ENCODE measurements around the gene RPEL1.
"Not testable (repeated sequence)": the region's sequence is repeated elsewhere in the genome, so short reads cannot be mapped to it uniquely, and the experiment has no call there.

Gene RPEL1

DNA sequence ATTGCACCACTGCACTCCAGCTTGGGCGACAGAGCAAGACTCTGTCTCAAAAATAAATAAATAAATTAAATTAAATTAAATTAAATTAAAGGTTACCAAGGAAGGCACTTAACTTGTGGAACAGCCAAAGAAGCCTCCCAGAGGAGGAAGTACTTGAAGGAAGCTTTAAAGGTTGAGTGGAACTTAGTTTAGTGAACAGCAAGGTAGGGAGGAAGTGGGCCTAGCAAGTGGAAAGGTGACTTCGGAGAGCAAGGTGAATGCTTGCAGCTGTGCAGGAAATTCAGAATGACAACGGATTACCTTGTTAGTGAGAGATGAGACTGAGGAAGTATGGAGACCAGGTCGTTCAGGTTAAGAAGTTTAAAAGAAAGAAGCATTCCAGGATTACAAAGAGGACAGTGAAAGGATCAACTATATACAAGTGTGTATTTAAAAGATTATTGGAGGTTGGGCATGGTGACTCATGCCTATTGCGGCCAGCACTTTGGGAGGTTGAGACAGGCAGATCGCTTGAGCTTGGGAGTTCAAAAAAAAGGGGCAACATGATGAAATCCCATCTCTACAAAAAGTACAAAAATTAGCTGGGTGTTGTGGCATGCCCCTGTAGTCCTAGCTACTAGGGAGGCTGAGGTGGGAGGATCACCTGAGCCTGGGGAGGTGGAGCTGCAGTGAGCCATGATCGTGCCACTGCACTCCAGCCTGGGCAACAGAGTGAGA is 12.8 kb upstream of the RPEL1 start:
- no peak for DNase-seq (ENCODE audit: low spot score)

DNA sequence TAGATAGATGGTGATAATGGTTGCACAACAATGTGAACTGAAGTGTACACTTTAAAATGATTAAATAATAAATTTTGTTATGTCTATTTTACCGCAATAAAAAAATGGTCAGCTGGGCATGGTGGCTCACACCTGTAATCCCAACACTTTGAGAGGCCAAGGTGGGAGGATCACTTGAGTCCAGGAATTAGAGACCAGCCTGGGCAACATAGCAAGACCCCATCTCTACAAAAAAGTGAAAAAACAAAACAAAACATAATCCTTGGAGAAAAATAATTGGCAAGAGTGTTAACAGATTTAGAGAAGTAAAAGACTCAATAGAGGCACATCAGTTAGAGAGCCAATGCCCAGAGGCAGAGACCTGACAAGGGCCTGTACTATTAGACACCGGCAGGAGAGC is 9.9 kb upstream of the RPEL1 start:
- DNase-seq (ENCODE audit: low spot score): no peak

DNA sequence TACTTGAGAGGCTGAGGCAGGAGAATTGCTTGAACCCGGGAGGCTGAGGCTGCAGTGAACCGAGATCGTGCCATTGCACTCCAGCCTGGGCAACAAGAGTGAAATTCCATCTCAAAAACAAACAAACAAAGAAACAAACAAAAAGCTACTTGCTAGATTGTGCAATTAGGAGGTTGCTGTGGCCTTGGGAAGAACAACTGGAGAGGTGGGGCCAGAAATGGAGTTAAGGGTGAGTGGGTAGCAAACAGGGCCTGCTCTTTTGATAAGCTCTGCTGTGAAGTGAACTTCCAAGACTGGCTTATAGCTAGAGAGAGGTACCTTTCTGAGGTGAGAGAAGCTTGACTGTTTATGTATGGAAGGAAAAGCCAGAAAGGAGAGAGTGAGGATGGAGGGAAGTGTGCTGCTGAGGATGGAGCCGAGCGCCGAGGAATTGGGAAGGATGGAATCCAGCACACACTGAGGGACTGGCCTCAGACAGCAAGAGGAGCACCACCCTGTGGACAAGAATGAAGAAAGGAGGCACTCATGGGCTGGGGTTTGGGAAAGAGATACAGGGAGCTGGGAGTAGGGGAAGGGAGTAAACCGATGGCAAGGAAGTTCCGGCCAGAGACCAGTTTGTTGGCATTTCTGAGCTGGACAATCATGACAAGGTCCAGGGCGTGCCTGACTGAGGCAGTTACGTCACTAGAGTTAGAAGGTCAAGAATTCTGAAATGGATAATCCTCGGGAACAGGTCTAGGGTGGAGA is 7.0 kb upstream of the RPEL1 start:
- DNase-seq (ENCODE audit: low spot score): no peak

DNA sequence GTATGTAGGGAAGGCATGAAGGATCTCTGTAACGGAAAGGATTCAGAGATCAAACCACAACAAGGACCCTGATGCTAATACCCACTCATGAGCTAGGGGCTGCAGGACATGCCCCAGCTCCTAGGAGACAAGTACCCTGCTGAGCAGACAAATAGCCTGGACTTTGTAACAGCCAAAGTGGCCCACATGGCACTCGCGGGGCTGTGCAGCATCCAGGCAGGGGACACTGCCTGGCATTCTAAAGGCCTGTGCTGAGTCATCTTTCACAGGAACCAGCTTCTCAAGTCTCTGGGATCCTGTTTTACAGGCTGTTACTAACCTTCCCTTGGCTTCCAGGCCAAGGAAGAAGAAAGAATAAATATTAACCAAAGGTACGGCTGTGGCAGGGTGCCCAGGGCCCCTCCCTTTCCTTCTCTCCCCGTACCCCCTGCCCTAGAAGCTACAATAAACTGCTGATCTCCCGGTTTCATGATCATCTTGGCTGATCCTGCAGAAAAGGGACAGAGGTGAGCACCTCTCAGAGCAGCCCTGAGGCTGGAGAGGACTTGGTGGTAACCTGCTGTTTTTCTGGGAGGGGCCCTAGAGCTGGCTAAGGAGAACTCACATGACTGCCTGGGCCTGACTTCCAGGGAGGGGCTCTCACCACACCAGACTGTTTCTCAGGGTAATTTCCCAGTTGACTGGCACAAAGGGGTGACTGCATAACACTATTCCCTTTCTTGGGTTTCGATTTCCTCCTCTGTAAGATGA is 4.2 kb upstream of the RPEL1 start:
- DNase-seq (ENCODE audit: low spot score): no peak

DNA sequence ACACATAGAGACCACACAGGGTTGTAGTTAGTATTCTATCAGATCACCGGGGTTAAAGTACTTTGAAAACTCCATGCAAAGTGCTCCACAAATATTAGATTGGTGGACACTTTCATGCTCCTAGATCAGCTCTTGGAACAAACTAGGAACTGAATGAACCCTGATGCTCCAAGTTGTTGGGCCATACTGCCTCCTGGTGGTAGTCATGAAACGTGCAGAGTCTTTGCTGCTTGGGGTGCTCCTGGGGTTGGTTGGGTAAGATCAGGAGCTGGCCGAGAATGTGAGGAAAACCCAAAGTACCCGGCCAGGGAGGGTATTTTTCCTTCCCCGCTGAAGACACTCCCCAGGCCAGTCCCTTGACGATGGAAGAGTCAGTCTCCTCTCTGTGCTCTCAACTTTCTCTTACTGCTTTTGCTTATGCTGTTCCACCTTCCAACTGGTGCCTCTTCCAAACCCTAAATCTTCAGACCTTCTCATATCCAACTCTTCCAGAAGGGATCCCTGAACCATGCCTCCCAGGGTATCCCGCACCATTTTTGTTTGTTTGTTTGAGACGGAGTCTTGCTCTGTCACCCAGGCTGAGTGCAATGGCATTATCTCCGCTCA is 918 bp upstream of the RPEL1 start:
- DNase-seq (ENCODE audit: low spot score): peak; percentile 61

DNA sequence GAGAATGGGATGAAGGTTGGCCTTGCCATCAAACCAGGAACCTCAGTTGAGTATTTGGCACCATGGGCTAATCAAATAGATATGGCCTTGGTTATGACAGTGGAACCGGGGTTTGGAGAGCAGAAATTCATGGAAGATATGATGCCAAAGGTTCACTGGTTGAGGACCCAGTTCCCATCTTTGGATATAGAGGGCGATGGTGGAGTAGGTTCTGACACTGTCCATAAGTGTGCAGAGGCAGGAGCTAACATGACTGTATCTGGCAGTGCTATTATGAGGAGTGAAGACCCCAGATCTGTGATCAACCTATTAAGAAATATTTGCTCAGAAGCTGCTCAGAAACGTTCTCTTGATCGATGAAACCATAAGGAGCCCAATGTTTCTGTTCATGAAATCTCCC is 637 bp downstream of the RPEL1 start:
- DNase-seq (ENCODE audit: low spot score): no peak

DNA sequence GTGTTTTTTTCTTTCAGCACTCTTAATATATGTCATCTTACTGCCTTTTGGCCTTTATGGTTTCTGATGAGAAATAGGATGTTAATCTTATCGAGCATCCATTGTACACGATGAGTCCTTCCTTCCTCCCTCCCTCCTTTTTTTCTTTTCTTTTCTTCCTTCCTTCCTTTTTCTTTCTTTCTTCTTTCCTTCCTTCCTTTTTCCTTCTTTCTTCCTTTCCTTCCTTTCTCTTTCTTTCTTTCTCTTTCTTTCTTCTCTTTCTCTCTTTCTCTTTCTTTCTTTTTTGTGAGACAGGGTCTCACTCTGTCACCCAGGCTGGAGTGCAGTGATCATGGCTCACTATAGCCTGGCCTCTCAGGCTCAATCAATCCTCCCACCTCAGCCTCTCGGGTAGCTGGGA is 8.4 kb downstream of the RPEL1 start:
- no peak for DNase-seq (ENCODE audit: low spot score)

DNA sequence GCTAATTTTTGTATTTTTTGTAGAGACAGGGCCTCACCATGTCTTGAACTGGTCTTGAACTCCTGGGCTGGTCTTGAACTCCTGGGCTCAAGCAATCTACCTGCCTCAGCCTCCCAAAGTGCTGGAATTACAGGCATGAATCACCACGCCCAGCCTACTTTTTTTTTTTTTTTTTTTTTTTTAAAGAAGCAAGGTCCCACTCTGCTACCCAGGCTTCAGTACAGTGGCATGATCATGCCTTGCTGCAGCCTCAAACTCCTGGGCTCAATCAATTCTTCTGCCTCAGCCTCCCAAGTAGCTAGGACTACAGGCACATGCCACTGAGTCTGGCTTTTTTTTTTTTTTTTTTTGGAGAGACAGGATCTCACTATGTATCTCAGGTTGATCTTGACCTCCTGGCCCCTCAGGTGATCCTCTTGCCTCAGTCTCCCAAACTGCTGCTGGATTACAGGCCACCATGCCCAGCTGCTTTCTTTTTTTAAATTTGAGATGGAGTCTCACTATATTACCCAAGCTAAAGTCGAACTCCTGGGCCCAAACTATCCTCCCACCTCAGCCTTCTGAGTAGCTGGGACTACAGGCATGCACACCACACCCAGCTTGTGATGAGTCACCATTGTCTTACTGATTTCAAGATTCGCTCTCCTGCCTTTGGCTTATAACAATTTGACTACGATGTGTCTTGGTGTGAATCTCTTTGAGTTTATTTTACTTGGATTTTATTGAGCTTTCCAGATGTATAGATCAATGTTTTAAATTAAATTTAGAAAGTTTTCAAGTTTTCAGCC is 9.0 kb downstream of the RPEL1 start:
- no peak for DNase-seq (ENCODE audit: low spot score)

DNA sequence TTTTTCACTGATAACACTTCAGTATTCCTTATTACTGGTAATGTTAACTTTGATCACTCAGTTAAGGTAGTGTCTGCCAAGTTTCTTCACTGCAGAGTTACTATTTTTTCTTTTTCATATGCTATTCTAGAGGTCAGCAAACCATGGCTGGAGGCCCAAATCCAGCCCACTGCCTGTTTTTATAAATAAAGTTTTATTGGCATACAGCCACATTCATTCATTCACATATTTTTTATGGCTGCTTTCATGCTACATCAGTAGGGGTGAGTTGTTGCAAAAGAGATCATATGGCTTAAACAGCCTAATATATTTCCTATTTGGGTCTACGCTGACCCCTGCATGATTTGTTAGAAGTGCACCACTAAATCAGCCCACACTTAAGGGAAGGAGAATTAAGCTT is 10.9 kb downstream of the RPEL1 start:
- DNase-seq (ENCODE audit: low spot score): no peak

DNA sequence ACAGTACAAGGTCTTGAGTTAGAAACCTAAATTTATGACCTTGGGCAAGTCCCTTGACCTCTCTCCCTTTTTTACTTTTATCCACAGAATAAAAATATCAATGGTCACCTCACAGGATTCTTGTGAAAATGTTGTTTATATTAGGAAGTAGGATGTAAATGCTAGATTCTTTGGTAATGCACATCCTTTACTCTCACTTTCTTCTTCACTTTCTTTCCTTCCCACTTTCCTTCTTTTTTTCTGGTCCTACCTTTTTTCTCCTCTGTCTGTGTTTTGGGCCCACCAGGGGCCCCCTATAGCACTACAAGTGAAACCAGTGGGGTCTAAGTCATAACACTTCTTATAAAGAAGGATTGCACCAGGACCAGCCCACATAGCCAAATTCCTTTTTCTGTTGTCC is 12.1 kb downstream of the RPEL1 start:
- DNase-seq (ENCODE audit: low spot score): no peak

DNA sequence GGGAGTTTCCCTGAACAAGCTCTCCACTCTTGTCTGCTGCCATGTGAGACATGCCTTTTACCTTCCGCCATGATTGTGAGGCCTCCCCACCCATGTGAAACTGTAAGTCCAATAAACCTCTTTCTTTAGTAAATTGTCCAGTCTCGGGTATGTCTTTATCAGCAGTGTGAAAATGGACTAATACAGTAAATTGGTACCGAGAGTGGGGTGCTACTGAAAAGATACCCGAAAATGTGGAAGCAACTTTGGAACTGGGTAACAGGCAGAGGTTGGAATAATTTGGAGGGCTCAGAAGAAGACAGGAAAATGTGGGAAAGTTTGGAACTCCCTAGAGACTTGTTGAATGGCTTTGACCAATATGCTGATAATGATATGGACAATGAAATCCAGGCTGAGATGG is 13.2 kb downstream of the RPEL1 start:
- not testable (repeated sequence) for DNase-seq (ENCODE audit: low spot score)

DNA sequence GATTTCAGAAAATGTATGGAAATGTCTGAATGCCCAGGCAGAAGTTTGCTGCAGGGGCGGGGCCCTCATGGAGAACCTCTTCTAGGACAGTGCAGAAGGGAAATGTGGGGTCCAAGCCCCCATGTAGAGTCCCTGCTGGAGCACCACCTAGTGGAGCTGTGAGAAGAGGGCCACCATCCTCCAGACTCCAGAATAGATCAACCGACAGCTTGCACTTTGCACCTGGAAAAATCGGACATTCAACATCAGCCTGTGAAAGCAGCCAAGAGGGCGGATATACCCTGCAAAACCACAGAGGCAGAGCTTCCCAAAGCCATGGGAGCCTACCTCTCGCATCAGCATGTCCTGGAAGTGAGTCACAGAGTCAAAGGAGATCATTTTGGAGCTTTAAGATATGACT is 14.3 kb downstream of the RPEL1 start:
- no peak for DNase-seq (ENCODE audit: low spot score)

DNA sequence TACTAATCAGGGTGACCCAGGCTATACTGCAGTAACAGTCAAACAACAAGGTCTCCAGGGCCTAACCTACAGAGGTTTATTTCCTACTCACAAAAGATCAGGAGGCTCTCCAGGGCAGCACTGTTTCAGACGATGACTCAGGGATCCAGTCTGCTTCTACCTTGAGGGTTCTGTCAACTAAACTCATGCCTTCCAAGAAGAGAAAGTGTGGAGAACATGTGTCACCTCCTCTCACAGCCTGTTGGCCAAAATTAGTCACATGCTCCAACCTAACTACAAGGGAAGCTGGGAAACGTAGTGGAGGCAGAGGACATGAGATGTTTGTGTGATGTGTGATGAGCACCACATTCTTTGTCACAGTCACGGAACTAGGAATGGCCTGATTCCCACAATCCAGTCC is 16.5 kb downstream of the RPEL1 start:
- no peak for DNase-seq (ENCODE audit: low spot score)

DNA sequence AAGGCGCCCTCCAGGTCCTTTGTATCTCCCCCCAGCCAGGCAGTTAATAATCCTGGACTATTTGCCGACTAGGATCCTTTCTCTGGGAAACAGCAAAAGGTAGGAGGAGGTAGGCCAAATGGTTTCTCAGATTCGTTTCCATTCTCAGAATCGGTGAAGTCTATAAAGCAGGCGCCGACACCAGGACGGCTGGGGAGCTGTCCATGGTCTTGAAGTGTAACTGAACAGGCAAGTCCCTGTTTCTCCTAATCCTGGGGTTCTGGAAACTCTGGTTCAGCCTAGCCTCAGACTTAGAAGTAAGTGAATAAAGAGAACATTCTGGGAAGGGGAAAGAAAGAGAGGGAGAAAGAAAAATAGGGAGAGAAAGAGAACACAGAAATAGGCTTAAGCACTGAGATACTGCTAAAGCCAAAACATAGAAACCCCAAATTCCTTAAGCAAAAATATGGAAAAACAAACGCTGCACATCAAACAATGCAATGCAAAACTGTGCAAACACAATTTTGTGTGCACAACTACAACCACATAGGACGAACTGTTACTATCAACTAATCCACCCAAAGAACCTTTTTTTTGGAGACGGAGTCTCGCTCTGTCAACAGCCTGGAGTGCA is 20.1 kb downstream of the RPEL1 start:
- peak; percentile 19 for DNase-seq (ENCODE audit: low spot score)

DNA sequence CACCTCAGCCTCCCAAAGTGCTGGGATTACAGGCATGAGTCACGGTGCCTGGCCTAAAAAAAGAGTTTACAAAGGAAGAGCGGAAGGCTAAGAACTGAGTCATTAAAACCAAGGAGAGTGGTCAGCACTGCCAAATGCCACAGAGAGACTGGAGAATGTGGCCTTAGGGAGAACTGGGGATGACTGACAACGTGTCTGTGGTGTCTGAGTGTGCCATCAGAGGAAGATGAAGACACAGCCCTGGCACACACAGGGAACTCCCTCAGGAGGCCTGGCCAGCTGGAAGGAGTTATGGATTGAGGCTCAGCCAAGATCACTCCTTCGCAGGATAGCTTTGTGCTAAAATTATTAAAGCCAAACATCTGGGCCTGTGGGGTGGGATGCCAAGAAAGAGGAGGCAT is 27.4 kb downstream of the RPEL1 start:
- no peak for DNase-seq (ENCODE audit: low spot score)

DNA sequence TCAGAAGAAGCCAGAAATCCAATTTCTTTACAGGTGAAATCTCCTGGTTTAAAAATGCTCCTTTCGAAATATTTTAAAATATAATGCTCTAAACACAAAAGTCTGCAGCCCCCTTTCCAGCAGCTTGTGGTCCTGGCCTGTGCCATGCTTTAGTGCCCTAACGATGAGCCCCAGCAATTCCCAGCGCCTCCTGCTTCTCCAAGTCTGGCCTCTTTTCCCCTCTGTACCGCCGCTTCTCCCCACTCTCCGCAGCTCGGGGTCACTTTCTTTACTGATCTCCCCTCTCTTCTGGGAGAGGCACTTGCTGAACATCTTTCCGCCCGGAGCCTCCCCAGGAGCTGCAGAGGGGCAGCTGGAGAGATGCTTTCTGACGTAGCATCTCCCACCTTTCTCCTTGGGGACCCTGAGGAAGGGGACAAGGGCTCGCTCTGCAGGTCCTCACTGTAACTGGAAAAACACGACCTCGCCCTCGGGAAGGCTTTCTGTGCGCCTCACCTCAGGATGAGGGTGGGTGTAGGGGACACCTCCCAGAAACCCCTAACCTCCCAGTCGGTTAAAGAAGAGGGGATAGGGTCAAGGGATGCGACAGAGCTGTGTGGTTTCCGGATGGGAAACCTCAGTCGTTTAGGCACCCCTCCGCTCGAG is 30.7 kb downstream of the RPEL1 start:
- DNase-seq (ENCODE audit: low spot score): no peak

DNA sequence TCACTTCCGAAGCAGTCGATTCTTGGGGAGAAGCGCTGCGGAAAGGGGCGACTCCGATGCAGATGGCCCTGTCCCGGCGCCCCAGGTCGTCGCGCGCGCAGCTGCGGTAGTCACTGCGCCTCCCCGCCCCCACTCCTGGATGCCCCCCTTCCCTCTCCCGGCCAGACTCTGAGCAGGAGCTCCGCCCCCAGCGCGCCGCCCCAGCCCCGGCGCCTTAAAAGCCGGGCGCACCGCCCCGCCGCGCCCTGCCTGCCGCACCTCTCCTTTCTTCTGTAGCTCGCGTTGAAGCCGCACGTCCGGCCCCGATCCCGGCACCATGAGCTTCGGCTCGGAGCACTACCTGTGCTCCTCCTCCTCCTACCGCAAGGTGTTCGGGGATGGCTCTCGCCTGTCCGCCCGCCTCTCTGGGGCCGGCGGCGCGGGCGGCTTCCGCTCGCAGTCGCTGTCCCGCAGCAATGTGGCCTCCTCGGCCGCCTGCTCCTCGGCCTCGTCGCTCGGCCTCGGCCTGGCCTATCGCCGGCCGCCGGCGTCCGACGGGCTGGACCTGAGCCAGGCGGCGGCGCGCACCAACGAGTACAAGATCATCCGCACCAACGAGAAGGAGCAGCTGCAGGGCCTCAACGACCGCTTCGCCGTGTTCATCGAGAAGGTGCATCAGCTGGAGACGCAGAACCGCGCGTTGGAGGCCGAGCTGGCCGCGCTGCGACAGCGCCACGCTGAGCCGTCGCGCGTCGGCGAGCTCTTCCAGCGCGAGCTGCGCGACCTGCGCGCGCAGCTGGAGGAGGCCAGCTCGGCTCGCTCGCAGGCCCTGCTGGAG is 31.4 kb downstream of the RPEL1 start, which contains the start of gene INA:
Gene INA, plus strand, starts transcription at position 243 of the 817 bp plus-strand sequence. Its CDS starts 74 bp downstream, at position 317.
- no peak for DNase-seq (ENCODE audit: low spot score)

DNA sequence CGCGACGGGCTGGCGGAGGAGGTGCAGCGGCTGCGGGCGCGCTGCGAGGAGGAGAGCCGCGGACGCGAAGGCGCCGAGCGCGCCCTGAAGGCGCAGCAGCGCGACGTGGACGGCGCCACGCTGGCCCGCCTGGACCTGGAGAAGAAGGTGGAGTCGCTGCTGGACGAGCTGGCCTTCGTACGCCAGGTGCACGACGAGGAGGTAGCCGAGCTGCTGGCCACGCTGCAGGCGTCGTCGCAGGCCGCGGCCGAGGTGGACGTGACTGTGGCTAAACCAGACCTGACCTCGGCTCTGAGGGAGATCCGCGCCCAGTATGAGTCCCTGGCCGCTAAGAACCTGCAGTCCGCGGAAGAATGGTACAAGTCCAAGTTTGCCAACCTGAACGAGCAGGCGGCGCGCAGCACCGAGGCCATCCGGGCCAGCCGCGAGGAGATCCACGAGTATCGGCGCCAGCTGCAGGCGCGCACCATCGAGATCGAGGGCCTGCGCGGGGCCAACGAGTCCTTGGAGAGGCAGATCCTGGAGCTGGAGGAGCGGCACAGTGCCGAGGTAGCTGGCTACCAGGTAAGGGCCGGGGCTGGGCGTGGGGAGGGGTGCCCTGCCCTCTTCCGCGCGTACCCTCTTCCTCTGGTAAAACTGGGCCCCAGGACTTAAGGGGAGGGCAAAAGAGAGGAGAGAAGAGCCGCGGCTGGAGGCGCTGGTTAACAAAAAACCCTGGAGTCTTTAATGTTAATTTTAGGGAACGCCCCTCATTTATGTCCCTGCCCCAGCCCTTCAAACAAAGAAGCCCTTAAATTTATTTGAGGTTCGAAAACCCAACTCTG is 32.2 kb downstream of the RPEL1 start:
- no peak for DNase-seq (ENCODE audit: low spot score)

DNA sequence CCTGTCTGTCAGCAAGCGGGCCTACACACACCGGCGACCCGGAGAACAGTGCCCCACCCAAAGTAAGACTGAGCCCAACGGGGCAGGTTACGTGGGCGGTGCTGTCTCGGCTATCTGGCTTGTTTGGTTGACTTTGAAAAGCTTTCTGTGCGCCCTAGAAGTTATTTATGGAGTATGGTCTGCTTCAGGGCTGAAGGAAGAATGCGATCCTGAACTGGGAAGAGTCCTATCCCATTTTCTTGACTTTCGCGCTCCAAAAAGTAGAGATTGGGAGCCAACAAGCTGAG is 32.8 kb downstream of the RPEL1 start:
- DNase-seq (ENCODE audit: low spot score): no peak
